RKO (cell line): ENCODE data around the gene PDCD5.
"Not testable (repeated sequence)": the region's sequence is repeated elsewhere in the genome, so short reads cannot be mapped to it uniquely, and the experiment has no call there.

Experiments used
- DNase-seq: peaks from one replicate; pipeline ENCODE4 v3.0.0-alpha.2; 2016; ENCODE audit warnings: low spot score

PDCD5 gene

GRCh38 chr19:32580901-32581704, at the start of gene PDCD5:
TSS of gene PDCD5 (plus strand) at chr19:32581190. CDS start at chr19:32581262, 72 bp downstream.
- peak; percentile 93 for DNase-seq

GRCh38 chr19:32532233-32532632, 48.8 kb upstream of the PDCD5 start:
- no peak for DNase-seq

GRCh38 chr19:32537580-32537979, 43.4 kb upstream of the PDCD5 start:
- DNase-seq = no peak

- DNase-seq = no peak
These were observed 41.6 kb upstream of the PDCD5 start for GRCh38 chr19:32539240-32539916.

GRCh38 chr19:32540621-32541020, 40.4 kb upstream of the PDCD5 start:
- DNase-seq = no peak

- DNase-seq = not testable (repeated sequence)
These were observed 39.6 kb upstream of the PDCD5 start for GRCh38 chr19:32541376-32541775.

- DNase-seq = no peak
These were observed 38.4 kb upstream of the PDCD5 start for GRCh38 chr19:32542477-32543108.

- DNase-seq = no peak
These were observed 37.7 kb upstream of the PDCD5 start for GRCh38 chr19:32543115-32543900.

GRCh38 chr19:32544917-32545316, 36.1 kb upstream of the PDCD5 start:
- no peak for DNase-seq

GRCh38 chr19:32550666-32551065, 30.3 kb upstream of the PDCD5 start:
- DNase-seq = no peak

GRCh38 chr19:32555786-32556185, 25.2 kb upstream of the PDCD5 start:
- DNase-seq = no peak

- DNase-seq = no peak
These were observed 22.3 kb upstream of the PDCD5 start for GRCh38 chr19:32558607-32559228.

- no peak for DNase-seq
These were observed 17.2 kb upstream of the PDCD5 start for GRCh38 chr19:32563761-32564160.

- no peak for DNase-seq
These were observed 14.7 kb upstream of the PDCD5 start for GRCh38 chr19:32566246-32566830.

GRCh38 chr19:32567486-32567885, 13.5 kb upstream of the PDCD5 start:
- DNase-seq = no peak

GRCh38 chr19:32570081-32570785, 10.8 kb upstream of the PDCD5 start:
- DNase-seq = peak; percentile 76

GRCh38 chr19:32571471-32572075, 9.4 kb upstream of the PDCD5 start:
- not testable (repeated sequence) for DNase-seq

- DNase-seq = not testable (repeated sequence)
These were observed 8.1 kb upstream of the PDCD5 start for GRCh38 chr19:32572700-32573491.

GRCh38 chr19:32573492-32573794, 7.5 kb upstream of the PDCD5 start:
- DNase-seq = no peak

GRCh38 chr19:32576790-32577189, 4.2 kb upstream of the PDCD5 start:
- no peak for DNase-seq
